Activated CD4-positive, alpha-beta T cell treated with anti-CD3 and anti-CD28 coated beads for 1 hour (primary cell): ENCODE measurements around the gene HEBP1.

Experiments used
- DNase-seq: peaks from one replicate; pipeline ENCODE4 v3.0.0-alpha.2; 2020

Gene HEBP1

DNA sequence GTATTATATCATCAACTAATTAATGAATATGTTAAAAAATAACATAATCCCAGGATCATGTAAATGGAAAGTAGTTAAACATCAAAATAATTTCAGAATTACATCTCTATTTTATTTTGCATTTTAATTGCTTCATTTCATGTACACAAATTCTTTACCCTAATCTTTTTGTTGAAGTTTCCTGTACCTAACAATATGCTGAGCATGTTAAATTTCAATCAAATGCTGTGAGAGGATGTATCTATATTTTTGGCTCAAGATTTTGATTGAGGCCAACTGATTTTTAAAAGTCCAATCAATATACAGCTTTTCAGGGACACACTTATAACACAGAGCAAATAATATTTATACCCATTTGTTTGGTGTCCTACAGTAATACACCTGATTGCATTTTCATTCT lies 54.5 kb downstream of the HEBP1 start:
- no peak for DNase-seq

GRCh38 chr12:12943586-12944260 lies 56.3 kb downstream of the HEBP1 start:
- no peak for DNase-seq

- DNase-seq = no peak
Measured at GRCh38 chr12:12941450-12942350, 58.4 kb downstream of the HEBP1 start.

DNA sequence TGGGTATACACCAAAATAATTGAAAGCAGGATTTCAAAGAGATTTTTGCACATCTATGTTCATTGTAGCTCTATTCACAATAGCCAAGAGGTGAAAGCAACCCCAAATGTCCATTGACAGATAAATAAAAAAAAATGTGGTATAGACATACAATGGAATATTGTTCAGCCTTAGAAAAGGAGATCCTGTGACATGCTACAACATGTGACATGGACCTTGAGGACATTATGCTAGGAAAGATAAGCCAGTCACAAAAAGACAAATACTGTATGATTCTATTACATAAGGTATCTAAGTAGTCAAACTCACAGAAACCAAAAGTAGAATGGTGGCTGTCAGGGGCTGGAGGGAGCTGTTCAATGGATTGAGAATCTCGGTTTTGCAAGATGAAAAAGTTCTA lies 60.2 kb downstream of the HEBP1 start:
- no peak for DNase-seq

DNA sequence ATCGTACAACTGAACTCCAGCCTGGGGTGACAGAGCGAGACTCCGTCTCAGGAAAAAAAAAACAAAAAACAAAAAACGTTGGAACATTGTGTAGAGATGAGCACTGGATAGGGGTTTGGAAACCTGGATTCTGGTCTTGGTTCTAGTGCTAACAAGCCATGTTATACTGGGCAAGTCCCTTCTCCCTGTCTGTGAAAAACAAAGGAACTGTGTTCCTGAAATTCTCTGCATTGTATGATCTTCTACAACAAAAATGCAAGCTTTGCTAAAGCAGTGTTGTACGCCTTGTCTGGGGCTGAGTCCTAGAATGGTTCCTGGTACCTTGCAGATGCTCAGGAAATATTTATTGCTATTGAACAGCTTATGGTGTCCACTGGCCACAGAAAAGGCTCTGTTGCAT lies 61.5 kb downstream of the HEBP1 start:
- no peak for DNase-seq

DNA sequence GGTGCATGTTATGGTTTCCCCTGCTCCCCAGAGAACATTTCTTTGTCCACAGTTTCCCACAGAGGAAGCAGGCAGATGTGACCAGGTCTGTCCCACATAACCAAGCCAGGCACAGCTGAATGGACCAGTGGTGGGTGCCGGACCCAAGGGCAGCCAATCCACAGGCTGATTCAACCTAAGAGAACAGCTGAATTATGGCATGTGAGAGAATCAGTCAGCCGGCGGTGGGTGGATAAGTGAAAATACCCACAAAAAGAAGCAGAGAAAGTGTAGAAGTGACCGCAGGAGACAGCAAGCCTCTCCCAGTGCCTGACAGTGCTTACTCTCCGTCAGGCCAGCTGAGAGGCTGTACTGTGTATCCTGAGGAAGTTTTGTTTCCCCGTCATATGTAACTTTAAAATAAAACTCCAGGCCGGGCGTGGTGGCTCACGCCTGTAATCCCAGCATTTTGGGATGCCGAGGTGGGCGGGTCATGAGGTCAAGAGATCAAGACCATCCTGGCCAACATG lies 63.0 kb downstream of the HEBP1 start:
- DNase-seq = no peak

DNA sequence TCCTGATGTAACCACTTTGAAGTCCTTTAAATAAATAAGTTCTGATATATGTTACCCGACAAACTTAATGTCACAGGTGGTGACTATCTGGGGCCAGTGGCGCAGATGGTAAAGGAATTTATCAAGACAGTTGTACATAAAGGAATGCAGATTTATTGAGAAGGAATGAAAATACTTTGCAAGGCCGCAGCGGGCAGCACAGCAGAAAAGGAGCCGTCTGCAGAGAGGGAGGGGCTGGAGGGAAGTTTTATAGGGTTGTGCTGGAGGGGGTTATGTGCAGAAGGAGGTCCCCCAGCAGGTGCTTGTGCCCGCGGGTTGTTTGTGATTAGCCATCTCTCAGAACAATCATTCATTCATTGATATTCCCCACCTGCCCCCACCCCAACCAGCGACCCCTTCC lies 65.5 kb downstream of the HEBP1 start:
- no peak for DNase-seq

- no peak for DNase-seq
Measured at GRCh38 chr12:12933742-12934141, 66.3 kb downstream of the HEBP1 start.

- no peak for DNase-seq
Measured at GRCh38 chr12:12930633-12931219, 69.3 kb downstream of the HEBP1 start.

GRCh38 chr12:12929696-12930095 lies 70.4 kb downstream of the HEBP1 start:
- DNase-seq = no peak

DNA sequence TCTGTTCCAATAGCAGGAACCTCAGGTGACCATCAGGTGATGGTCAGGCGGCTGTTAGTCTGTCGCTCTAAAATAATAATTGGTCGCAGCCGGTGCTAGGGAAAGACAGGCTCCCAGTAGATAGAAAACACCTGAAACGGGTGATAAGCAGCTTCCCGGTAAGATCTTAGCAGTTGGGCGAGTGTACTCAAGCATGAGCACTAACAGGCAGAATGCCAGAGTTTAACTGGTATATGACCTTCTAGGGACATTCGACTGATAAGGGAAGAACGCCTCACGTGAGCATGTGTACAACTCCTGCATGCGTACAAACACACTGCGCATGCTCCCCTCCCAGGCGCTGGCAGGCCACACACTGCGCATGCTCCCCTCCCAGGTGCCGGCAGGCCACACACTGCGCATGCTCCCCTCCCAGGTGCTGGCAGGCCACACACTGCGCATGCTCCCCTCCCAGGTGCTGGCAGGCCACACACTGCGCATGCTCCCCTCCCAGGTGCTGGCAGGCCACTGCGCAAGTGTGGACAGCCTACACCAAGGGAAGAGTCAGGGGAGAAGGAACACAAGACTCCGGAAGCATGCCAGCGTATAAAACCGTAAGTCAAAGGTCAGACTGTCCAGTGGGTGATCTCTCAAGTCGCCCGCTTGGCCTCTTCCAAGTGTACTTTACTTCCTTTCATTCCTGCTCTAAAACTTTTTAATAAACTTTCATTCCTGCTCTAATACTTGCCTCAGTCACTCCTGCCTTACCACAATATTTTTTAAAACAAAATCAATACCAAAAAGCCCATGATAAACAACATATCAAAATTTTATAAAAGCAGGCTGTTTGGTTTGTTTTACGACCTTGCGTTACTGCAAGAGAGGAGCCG lies 72.6 kb downstream of the HEBP1 start:
- DNase-seq = no peak

GRCh38 chr12:12926571-12927071 lies 73.4 kb downstream of the HEBP1 start:
- no peak for DNase-seq

DNA sequence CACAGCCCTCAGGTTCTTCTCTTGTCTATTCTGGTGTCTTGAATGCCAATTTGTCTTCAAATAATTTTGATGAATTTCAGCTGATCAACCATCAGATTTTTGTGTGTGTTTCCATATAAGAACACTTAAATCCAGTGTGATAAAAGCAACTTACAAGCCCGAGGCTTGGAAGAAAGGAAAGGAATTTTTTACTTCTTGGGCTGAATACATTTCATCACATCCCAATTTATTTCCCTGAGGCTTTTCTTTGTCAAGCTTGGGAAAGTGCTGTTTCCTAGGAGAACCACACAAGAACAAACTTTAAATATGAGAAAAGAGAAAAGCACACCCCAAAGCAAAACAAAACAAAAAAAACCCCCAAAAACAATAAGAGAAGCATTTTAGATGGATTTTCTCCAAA lies 74.7 kb downstream of the HEBP1 start:
- no peak for DNase-seq
